ENCODE measurements around the gene GRIN3A.

DNA sequence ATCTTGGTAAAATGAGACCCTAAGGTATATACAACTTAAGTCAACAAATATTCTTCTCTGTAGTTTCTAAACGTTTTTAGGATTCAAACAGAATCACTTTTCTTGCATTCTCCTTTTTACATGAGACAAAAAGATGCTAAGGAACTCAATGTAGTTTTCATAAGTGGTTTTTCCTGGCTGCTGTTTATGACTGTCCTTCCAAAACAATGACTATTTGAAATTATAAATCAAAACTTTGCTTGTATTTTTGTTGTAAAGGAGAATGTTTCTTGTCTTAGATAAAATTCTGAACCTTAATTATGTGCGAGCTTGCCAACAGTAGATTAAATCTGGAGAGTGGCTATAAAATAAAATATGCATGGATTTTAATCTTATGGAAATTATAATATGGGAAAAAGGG is 53.8 kb downstream of the GRIN3A start:
- TF ChIP-seq ZSCAN29 (IDR thresholded peaks at IDR 0.05) (no peak), EP400 (IDR thresholded peaks at IDR 0.05) (no peak)
- TF ChIP-seq, protein P1, sequence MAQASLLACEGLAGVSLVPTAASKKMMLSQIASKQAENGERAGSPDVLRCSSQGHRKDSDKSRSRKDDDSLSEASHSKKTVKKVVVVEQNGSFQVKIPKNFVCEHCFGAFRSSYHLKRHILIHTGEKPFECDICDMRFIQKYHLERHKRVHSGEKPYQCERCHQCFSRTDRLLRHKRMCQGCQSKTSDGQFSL (CRISPR knock-in tag; IDR thresholded peaks at IDR 0.05): no peak
- TF ChIP-seq, protein P1 (tag; IDR thresholded peaks at IDR 0.05): no peak
